ENCODE data around the gene PPP4R4.

DNA sequence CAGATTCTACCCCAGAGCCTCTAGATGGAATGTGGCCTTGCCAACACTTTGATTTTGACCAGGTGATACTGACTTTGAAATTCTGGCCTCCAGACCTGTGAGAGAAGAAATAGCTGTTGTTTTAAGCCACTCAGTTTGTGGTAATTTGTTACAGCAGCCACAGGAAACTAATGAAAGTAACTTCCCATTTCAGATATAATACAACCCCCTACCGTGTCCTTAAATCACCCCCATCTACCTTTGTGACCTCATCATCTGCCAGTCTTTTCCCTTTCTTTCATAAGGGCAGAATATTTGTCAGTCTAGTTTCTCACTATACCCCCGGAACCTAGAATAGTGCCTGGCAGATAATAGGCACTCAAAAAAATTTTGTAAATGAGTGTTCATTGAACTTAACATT is 39.6 kb downstream of the PPP4R4 start:
- no peak for TF ChIP-seq POLR2A (IDR thresholded peaks at IDR 0.05; ENCODE audit: low read depth, low read length)
- TF ChIP-seq, protein P1, sequence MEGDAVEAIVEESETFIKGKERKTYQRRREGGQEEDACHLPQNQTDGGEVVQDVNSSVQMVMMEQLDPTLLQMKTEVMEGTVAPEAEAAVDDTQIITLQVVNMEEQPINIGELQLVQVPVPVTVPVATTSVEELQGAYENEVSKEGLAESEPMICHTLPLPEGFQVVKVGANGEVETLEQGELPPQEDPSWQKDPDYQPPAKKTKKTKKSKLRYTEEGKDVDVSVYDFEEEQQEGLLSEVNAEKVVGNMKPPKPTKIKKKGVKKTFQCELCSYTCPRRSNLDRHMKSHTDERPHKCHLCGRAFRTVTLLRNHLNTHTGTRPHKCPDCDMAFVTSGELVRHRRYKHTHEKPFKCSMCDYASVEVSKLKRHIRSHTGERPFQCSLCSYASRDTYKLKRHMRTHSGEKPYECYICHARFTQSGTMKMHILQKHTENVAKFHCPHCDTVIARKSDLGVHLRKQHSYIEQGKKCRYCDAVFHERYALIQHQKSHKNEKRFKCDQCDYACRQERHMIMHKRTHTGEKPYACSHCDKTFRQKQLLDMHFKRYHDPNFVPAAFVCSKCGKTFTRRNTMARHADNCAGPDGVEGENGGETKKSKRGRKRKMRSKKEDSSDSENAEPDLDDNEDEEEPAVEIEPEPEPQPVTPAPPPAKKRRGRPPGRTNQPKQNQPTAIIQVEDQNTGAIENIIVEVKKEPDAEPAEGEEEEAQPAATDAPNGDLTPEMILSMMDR (conservative IDR thresholded peaks at IDR 0.05; ENCODE audit: low read depth, low read length), result no peak
- TF ChIP-seq RFX5 (IDR thresholded peaks at IDR 0.05; ENCODE audit: low read depth, low read length), result no peak
- TF ChIP-seq SMC3 (IDR thresholded peaks at IDR 0.05; ENCODE audit: low read depth, low read length), result no peak

Measured in IMR-90 (cell line).